ENCODE data around the gene ADGRG6.

- no peak for TF ChIP-seq CTCF (IDR thresholded peaks at IDR 0.05)
- TF ChIP-seq POLR2A (IDR thresholded peaks at IDR 0.05): no peak
- TF ChIP-seq POLR2AphosphoS5 (IDR thresholded peaks at IDR 0.05): no peak
These were observed 12.1 kb upstream of the ADGRG6 start for GRCh38 chr6:142289687-142290086.

All from breast epithelium (tissue), 3 donors.